IPS DF 6.9 (cell line): ENCODE measurements around the gene ROBO1.

Experiments used
- DNase-seq: peaks from one replicate; pipeline ENCODE4 v3.0.0-alpha.2; 2013; ENCODE audit warnings: low read depth, low spot score
- H3K27ac ChIP-seq: one replicate; pipeline ENCODE4 v1.5.1; 2013; ENCODE audit warnings: low read length, control low read depth
- H3K27me3 ChIP-seq: 2 replicates; pipeline ENCODE4 v1.6.1; 2013; ENCODE audit warnings: mild to moderate bottlenecking, low read length; ENCODE audit not compliant: control insufficient read depth, insufficient read depth
- H3K36me3 ChIP-seq: 2 replicates; pipeline ENCODE4 v1.6.1; 2013; ENCODE audit warnings: low read length; ENCODE audit not compliant: control insufficient read depth, insufficient read depth
- H3K4me1 ChIP-seq: 2 replicates; pipeline ENCODE4 v1.6.1; 2013; ENCODE audit warnings: low read length; ENCODE audit not compliant: control insufficient read depth, insufficient read depth
- H3K4me3 ChIP-seq: 2 replicates; pipeline ENCODE4 v1.5.1; 2013; ENCODE audit warnings: mild to moderate bottlenecking, low read length
- H3K9me3 ChIP-seq: 2 replicates; pipeline ENCODE4 v1.6.1; 2013; ENCODE audit warnings: low read length, inconsistent platforms; ENCODE audit not compliant: control insufficient read depth, insufficient read depth
- WGBS: extraction: QIAGEN DNeasy Blood & Tissue Kit; methylation state at CpG from one replicate; pipeline ENCODE4 v1.1.7; 2013; ENCODE audit warnings: mixed read lengths, missing lambda C conversion rate; ENCODE audit not compliant: insufficient read length, insufficient coverage; 5-methylcytosine and 5-hydroxymethylcytosine counted together

Gene ROBO1

DNA sequence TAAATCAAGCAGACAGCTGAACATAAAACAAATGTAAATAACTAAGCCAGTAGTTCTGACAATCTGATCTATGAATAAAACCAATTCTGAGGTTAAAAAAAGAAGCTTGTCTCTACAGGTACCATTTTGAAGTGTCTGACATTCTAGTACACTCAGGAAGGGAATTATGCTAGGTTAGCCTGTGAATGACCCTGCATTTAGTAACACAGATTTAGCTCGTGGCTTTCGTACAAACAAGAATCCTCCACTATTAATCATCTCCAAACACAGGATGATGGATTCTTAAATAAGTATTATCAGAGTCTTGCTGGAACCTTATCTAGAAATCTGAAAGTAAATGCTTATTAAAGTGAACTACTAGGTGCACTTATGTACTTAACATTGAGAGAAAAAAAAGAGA is 1120.1 kb downstream of the ROBO1 start:
- H3K36me3 ChIP-seq: no peaks in the 10 kb centered on the region
- DNase-seq: no peak
- H3K27ac ChIP-seq: no peak overlapping the region
- no CpG with 5 or more reads among the region's 2 CpGs for WGBS
- no peaks in the 10 kb centered on the region for H3K27me3 ChIP-seq
- H3K4me3 ChIP-seq: no peak overlapping the region
- H3K9me3 ChIP-seq: no peaks in the 10 kb centered on the region
- H3K4me1 ChIP-seq: peaks cover 2% of the 10 kb centered on the region; the same call in 1 of the 2 replicates

DNA sequence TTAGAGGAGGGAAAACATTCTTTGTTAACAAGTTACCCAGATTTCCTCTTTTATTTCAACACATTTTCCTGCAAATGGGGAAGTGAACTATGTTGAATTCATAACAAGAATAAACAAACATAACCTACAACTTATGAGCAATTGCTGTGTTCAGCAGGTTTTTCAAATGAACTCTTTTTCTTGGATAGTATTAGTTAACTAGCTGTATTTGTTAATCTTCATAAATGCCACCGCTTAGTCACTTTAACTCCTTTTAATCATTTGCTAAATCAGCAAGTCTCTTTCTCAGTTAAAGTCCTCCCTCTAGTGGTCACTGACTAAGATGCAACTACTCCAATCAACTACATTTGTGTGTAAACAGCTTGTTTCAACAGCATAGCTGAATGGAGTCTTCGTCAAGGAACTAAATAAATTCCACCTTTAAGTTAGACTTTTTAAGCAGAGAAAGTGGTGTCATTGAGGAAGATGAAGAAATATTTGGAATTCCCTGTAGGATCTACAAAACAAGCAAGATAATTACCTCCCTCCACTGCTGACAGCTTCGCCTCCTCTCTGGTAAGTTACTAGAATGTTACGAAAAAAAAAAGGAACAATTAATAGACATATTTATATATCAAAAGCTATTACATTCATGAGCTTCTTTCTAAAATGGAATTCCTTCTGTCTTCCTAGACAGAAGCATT is 1122.0 kb downstream of the ROBO1 start:
- Histone ChIP-seq H3K27me3 (no peaks in the 10 kb centered on the region), H3K4me3 (no peak overlapping the region), H3K27ac (no peak overlapping the region), H3K4me1 (peaks cover 2% of the 10 kb centered on the region; the same call in 1 of the 2 replicates), H3K9me3 (no peaks in the 10 kb centered on the region), H3K36me3 (no peaks in the 10 kb centered on the region)
- peak; percentile 71 for DNase-seq
- WGBS: no CpG with 5 or more reads among the region's 4 CpGs

DNA sequence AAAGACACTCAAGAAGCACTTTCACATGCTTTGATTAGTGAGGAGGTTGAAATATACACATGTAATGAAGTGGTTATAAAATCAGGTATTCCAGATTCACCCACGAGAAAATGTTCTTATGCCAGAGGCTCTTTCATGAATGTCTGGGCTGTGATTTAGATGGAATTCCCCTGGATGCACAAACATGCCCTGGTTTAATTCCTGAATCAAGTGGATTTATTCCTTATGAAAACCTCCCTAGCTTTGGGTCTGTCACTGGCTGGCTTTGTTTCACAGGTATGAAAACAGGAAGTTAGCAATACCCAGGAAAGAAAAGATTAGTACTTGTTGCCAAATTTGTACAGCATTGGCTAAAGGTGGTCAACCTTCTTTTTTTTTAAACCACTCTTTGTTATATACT is 1123.0 kb downstream of the ROBO1 start:
- peaks cover 2% of the 10 kb centered on the region; the same call in 1 of the 2 replicates for H3K4me1 ChIP-seq
- no peaks in the 10 kb centered on the region for H3K9me3 ChIP-seq
- no peak overlapping the region for H3K4me3 ChIP-seq
- no peak overlapping the region for H3K27ac ChIP-seq
- H3K36me3 ChIP-seq: no peaks in the 10 kb centered on the region
- no peak for DNase-seq
- WGBS: no CpG with 5 or more reads among the region's 1 CpG
- H3K27me3 ChIP-seq: no peaks in the 10 kb centered on the region

- Histone ChIP-seq H3K4me1 (peaks cover 2% of the 10 kb centered on the region; the same call in 1 of the 2 replicates), H3K36me3 (no peaks in the 10 kb centered on the region), H3K4me3 (no peak overlapping the region), H3K9me3 (no peaks in the 10 kb centered on the region), H3K27ac (no peak overlapping the region), H3K27me3 (no peaks in the 10 kb centered on the region)
- WGBS: 100% methylated on average over 1 of the region's 3 CpGs
- no peak for DNase-seq
Observed at GRCh38 chr3:78642226-78643035, 1125.4 kb downstream of the ROBO1 start.

DNA sequence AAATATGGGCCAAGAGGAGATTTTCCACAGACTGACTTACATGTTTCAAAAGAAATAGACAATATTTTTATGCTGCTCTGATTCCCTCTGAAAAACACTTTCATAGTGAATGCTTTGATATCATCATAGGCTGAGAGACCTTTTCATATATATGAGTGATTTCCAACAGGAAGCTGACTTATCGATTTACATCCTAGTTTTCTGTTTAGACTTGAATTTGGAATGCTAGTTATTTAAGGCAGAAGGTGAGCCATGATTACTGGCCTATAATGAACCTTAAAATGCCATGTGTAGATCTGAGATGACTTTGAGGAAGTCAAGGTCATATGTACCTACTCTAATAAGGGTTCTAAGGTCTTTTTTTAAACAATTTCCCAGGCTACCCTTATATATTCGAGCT is 1126.1 kb downstream of the ROBO1 start:
- Histone ChIP-seq H3K36me3 (no peaks in the 10 kb centered on the region), H3K27me3 (no peaks in the 10 kb centered on the region), H3K27ac (no peak overlapping the region), H3K9me3 (no peaks in the 10 kb centered on the region), H3K4me1 (peaks cover 2% of the 10 kb centered on the region; the same call in 1 of the 2 replicates), H3K4me3 (no peak overlapping the region)
- no CpG with 5 or more reads among the region's 2 CpGs for WGBS
- no peak for DNase-seq

GRCh38 chr3:78634316-78634715 is 1133.5 kb downstream of the ROBO1 start:
- H3K9me3 ChIP-seq: no peaks in the 10 kb centered on the region
- no peaks in the 10 kb centered on the region; the same call in 1 of the 2 replicates for H3K27me3 ChIP-seq
- H3K27ac ChIP-seq: no peak overlapping the region
- H3K4me3 ChIP-seq: no peak overlapping the region
- no CpG with 5 or more reads among the region's 3 CpGs for whole genome bisulfite sequencing
- H3K36me3 ChIP-seq: no peaks in the 10 kb centered on the region
- no peaks in the 10 kb centered on the region for H3K4me1 ChIP-seq
- DNase-seq: no peak

DNA sequence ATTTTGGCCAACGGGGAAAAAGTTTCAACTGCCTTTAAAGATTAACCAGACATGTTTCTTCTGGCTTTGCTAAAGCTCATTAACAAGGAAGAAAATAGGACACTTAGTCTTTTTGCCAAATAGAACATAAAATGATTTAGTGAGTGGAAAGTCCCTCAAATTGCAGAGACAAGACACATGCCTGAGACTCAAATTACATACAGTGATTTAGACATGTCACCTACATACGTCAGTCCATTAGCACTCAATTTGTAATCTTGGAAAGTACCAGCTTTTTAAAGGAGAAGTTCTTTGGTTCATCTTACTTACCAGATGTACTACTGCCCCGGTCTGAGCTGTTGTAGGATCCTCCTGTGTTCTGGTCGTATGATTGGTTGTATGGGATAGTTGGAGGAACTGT is 1134.2 kb downstream of the ROBO1 start:
- no peaks in the 10 kb centered on the region for H3K4me1 ChIP-seq
- no peaks in the 10 kb centered on the region; the same call in 1 of the 2 replicates for H3K27me3 ChIP-seq
- H3K4me3 ChIP-seq: no peak overlapping the region
- DNase-seq: no peak
- H3K36me3 ChIP-seq: no peaks in the 10 kb centered on the region; the same call in 1 of the 2 replicates
- no peaks in the 10 kb centered on the region for H3K9me3 ChIP-seq
- H3K27ac ChIP-seq: no peak overlapping the region
- WGBS: no CpG with 5 or more reads among the region's 4 CpGs

GRCh38 chr3:78632925-78633553 is 1134.8 kb downstream of the ROBO1 start:
- Histone ChIP-seq H3K9me3 (no peaks in the 10 kb centered on the region), H3K36me3 (no peaks in the 10 kb centered on the region; the same call in 1 of the 2 replicates), H3K4me3 (no peak overlapping the region), H3K27ac (no peak overlapping the region), H3K4me1 (no peaks in the 10 kb centered on the region), H3K27me3 (no peaks in the 10 kb centered on the region; the same call in 1 of the 2 replicates)
- no CpG with 5 or more reads among the region's 6 CpGs for WGBS
- DNase-seq: no peak

DNA sequence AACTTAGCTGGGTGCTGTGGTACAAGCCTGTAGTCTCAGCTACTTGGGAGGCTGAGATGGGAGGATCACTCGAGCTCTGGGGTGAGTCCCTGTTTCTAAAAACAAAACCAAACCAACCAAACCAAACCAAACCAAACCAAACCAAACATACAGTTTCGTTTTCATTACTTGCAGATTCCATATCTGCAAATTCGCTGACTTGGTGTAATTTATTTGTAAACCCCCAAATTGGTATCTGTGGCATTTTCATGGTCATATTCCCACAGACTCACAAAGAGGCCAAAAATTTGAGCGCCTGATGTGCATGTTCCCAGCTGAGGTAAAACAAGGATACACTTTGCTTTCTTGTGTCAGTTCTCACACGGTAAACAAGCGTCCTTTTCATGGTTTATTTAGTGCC is 1138.3 kb downstream of the ROBO1 start:
- no peak for DNase-seq
- H3K9me3 ChIP-seq: no peaks in the 10 kb centered on the region
- H3K36me3 ChIP-seq: no peaks in the 10 kb centered on the region; the same call in 1 of the 2 replicates
- H3K4me1 ChIP-seq: no peaks in the 10 kb centered on the region
- H3K27me3 ChIP-seq: no peaks in the 10 kb centered on the region; the same call in 1 of the 2 replicates
- WGBS: no CpG with 5 or more reads among the region's 6 CpGs
- no peak overlapping the region for H3K4me3 ChIP-seq
- H3K27ac ChIP-seq: no peak overlapping the region

DNA sequence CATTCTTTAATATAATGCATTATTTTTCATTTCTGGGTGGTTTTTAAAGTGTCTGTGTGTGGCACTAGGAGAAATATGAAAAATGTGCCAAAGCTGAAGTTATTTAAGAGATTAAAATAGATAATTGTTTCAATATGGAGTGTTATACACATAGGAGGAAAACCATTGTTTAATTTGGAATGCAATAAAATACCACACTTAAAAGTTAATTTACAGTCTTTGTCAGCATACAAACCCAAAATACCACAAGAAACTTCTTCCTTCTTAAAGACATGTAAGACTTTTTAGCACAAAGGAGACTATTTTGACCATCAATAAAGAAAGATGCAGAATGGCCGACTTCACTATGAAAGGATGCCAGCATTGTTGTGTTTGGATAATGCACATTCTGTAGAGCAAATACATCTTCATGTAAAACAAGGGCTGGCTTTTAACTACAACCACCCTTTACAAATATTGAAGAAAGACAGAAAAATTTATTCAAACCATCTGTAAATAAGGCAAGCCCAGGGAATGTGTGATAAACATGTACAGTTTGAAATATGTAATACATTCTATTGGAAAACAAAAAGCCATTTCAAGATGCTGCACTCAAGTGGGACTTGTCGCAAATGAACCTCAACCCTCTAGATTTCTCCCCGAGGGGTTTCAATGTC is 1146.6 kb downstream of the ROBO1 start:
- no peak overlapping the region for H3K4me3 ChIP-seq
- H3K36me3 ChIP-seq: 0 out of 2 replicates have a peak, but pooled peaks cover 2% of the 10 kb centered on the region
- WGBS: no CpG with 5 or more reads among the region's 3 CpGs

More for the DNA sequence above, 1146.6 kb downstream of the ROBO1 start:
- H3K27ac ChIP-seq: no peak overlapping the region
- H3K4me1 ChIP-seq: no peaks in the 10 kb centered on the region
- H3K9me3 ChIP-seq: no peaks in the 10 kb centered on the region
- no peaks in the 10 kb centered on the region for H3K27me3 ChIP-seq
- DNase-seq: no peak
